ENCODE data around the gene AP2M1.

GRCh38 chr3:184196536-184196935, 21.9 kb downstream of the AP2M1 start:
- TF ChIP-seq CTCF (IDR thresholded peaks at IDR 0.05) (no peak), POLR2A (IDR thresholded peaks at IDR 0.05) (no peak), EP300 (IDR thresholded peaks at IDR 0.05; ENCODE audit: low read depth) (no peak), POLR2AphosphoS5 (IDR thresholded peaks at IDR 0.05) (no peak)
